GM19240 (cell line): Measurements from ENCODE around the gene YPEL3.

Experiments used
- DNase-seq: peaks from one replicate; pipeline ENCODE4 v3.0.0; 2011; ENCODE audit warnings: low spot score; ENCODE audit not compliant: insufficient read length

YPEL3 gene

DNA sequence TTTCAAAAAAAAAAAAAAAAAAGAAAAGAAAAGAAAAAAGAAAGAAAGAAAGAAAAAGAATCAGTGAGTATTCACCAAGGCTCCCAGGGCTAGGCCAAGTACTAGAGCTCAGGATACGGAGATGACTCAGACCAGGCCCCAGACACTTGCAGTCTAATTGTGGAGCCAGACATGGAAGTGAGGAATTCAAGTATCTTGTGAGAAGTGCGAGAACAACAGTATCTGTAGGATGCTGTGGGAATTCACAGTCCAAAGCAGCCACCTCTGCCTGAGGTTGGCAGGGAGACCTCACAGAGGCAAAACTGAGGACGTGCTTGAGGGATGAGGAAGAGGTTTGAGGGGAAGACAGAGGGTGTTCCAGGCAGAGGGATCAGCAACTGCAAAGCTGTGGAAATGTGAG lies 44.5 kb downstream of the YPEL3 start:
- DNase-seq = no peak

DNA sequence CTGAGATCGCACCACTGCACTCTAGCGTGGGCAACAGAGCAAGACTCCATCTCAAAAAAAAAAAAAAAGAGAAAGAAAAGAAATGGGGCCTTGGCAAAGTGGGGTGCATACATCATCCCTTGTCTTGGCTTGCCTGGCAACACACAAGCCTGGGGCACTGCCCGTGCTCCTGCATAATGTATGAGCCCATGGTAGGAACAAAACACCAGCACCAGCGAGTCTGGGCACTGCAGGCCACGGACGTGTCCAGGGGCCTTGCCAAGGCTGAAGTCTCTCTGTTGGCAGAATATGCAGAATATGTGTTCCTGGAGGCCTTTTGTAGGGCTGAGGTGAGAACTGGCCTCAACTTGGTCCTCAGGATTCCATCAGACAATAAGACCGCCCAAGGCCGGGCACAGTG lies 46.1 kb downstream of the YPEL3 start:
- DNase-seq = no peak

DNA sequence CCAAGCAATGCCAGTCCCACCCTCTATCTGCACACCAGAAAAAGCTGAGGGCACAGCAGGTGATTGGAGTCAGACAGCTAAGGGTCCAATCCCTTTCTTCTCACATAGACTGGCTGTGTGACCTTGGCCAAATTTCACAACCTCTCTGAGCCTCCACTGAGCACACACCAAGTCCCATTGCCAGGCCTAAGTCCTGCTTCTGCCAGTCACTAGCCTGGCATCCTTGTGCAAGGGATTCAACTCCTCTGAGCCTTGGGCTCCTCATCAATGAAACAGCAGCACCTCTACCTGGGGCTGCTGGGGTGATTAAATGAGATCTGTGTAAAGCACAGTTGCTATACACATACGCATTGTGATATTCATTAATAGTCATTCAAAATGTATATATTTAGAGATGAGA lies 49.4 kb downstream of the YPEL3 start:
- no peak for DNase-seq

DNA sequence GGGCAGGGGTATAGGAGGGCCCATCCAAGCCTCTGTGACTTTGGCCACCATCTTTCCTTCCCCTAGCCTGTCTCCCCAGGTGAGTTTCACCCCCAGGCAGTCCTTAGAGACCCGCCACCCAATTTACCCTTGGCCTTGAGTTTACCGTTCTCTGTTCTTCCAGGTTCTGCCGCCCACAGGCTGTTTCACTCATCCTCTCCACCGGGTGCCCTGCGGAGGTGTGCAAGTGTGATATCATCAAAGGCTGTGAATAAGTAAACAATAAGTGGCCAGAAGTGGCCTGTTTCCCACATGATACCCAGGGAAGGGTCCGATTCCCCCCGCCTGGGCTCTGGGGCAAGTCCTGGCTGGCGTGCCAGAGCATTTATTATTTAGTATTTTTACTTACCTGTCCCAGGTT lies 49.8 kb downstream of the YPEL3 start:
- no peak for DNase-seq
